Hippocampal formation (tissue), 2 donors: ENCODE measurements around the gene DLEC1.

Experiments
- DNase-seq, 2 donors: peaks; one replicate each; lab custom pipeline; 2025; lab: John Stamatoyannopoulos, UW

The DLEC1 gene

GRCh38 chr3:38039101-38039898 lies at the start of gene DLEC1:
Gene DLEC1 (plus strand): TSS chr3:38039208. CDS start chr3:38039226, 18 bp downstream.
- no peak for DNase-seq

DNA sequence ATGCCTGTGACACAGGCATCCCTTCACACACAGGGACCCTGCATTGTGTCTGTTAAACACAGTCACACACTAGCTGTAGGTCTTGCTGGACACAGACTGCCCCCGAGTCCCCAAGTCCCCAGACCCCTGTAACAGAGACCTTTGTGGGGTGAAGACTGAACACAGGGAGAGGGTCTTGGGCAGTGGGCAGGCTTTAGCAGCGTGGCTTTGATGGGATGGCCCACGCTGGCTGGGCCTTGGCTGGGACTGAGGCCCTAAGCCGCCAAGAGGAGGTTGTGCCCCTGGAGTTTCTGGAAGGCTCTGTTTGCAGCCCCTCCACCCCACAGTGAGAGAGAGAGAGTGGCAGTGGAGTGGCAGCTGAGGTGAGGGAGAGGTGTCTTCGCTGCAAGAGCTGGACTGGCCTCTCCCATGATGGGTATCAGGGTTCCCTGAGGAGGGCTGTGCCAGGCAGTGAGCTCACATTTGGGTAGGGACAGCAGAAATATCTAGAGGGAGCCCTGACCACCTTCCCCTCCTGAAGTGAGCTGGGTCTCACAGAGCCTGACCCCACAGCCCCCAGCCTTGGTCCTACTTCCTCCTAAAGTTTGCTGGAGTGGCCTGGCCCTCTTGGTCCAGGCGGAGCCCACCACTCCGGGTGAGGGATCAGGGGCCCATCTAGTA lies 49.1 kb upstream of the DLEC1 start:
- no peak for DNase-seq

DNA sequence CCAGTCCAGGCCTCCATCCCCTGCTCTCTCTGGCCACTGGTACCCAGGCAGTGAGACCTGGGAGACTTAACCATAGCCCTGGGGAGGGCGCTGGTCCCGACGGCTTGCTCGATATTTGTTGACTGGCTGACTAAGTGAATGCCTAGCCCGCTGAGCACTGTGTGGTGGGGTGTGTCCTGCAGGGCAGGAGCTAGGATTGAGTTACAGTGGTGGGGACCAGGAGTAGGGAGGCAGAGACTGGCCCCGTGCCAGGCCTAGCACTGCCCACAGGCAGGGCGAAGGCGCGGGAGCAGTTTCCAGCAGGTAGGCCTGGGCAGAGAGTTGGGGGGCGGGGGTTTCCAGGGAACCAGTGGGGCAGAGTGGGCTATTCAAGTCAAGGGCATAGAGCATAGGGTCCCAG lies 48.5 kb upstream of the DLEC1 start, which contains the start of gene VILL:
Gene VILL (plus strand): TSS at position 260 of the 400 bp plus-strand sequence. CDS start 2,887 bp downstream, outside the sequence.
- no peak for DNase-seq

DNA sequence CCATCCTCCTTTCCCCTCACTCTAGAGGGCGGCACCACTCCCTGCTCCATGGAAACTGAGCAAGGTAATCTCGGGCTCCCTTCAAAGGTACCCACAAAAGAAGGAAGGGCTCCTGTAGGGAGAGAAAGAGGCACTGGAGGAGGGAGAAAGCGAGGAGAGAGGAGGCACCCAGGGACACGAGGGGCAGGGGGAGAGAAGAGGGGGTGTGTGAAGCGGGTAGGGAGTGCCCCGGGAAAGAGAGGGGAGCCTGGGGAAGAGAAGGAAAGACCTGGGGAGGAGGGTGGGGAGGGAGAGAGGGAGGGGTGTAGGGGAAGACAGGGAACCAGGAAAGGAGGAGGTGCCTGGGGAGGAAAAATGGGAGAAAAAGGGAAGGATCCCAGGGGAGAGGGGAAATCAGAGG lies 47.9 kb upstream of the DLEC1 start:
- DNase-seq: no peak

DNA sequence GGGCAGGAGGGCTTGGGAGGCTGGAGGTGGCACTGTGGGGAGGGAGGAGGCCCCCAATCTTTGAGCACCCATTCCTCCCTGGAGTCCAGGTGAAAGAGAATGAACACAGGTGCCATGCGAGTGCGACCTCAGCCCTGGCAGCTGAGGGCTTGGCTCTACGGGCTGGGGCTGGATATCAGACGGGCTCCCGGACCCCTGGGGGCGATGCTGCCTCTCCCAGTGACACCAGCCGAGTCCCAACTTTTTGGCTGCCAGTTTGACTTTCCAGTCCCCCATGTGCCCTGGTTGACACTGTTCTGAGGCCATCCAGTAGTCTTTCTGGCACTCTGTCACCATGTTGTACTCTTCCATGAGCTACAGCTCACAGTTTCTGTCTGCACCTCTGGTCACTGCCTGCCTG lies 47.2 kb upstream of the DLEC1 start:
- no peak for DNase-seq

- no peak for DNase-seq
Observed at GRCh38 chr3:37992271-37993066, 46.5 kb upstream of the DLEC1 start.

DNA sequence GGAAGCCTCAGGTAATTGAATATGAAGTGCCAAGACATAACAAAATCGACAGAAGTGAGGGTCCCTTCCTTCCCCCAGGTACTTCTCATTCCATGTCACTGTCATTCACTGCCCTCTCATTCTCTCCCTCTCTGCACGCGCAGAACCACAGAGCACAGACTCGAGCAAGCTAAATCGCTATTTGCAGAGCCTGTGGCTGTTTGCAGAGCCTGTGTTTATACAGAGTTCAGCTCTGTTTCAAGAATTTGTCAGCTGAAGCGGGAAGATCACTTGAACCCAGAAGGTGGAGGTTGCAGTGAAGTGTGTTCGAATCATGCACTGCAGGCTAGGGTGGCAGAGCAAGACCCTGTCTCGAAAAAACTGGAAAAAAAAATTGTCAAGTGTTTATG lies 45.9 kb upstream of the DLEC1 start:
- no peak for DNase-seq

DNA sequence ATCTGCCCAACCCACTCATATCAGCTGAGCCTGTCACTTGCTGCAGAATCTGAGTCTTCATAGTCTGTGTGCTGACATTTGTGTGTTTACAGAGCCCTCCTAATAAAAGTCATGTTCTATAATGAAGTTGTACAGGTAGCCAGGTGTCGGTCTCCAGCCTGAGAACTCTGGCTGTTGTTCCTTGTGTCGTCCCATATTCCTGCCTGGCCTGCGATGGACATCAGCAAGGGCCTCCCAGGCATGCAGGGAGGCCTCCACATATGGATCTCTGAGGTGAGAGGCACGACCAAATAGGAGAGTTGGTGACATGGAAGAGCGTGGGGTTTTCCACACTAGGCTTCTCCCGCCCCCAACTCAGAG lies 45.6 kb upstream of the DLEC1 start:
- DNase-seq: no peak

DNA sequence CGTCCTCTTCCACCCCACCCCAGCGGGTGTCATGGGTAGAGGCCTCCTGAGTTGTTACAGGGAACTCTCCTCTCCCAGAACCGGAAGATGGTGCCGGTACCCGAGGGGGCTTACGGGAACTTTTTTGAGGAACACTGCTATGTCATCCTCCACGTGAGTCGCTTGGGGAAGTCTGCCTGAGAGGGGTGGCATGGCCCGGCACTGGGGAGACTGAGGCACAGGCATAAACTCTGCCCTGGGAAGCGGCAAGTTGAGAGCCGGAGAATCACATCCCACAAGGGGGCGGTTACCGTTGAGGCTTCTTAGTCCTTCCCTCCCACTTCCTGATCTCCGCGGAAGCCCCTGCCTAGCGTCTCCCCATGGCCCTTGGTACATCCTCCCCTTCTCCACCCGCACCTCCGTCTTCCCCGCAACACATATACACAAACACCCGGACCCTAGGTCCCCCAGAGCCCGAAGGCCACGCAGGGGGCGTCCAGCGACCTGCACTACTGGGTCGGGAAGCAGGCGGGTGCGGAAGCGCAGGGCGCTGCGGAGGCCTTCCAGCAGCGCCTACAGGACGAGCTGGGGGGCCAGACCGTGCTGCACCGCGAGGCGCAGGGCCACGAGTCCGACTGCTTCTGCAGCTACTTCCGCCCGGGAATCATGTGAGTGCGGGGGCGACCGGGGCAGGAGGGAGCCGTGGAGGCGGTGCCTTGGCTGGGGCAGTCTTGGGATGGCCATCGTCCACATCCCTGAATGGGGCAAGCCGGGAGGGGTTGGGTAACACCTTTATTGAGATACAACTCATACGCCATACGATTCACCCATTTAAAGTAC lies 45.0 kb upstream of the DLEC1 start:
- DNase-seq: peak in 1 of 2 donors; percentile 57

DNA sequence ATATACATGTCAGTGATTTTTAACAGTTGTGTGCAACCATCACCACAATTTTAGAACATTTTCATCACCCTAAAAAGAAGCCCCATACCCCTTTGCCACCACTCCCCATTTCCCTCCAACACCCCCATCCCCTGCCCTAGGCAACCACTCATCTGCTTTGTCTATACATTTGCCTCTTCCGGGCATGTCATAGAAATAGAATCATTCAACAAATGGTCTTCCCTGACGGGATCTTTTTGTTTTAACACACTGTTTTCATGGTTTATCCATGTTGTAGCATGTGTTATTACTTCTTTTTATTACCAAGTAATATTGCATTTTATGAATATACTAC lies 44.4 kb upstream of the DLEC1 start:
- DNase-seq: no peak

GRCh38 chr3:37995652-37996641 lies 43.1 kb upstream of the DLEC1 start:
- DNase-seq: no peak

- peak in 1 of 2 donors; percentile 25 for DNase-seq
Observed at GRCh38 chr3:37996785-37997301, 42.2 kb upstream of the DLEC1 start.

DNA sequence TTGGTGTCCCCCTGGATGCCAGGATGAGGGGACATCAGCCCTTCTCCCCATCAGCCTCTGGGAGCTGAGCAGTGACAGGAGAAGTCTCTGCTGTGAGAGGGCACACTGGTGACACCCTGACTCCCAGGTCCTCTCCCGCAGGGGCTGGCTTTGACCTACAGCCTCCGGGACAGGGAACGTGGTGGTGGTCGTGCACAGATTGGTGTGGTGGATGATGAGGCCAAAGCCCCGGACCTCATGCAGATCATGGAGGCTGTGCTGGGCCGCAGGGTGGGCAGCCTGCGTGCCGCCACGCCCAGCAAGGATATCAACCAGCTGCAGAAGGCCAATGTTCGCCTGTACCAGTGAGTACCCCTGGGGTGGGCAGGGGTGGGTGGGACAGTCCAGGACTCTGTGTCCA lies 41.7 kb upstream of the DLEC1 start:
- DNase-seq: no peak

DNA sequence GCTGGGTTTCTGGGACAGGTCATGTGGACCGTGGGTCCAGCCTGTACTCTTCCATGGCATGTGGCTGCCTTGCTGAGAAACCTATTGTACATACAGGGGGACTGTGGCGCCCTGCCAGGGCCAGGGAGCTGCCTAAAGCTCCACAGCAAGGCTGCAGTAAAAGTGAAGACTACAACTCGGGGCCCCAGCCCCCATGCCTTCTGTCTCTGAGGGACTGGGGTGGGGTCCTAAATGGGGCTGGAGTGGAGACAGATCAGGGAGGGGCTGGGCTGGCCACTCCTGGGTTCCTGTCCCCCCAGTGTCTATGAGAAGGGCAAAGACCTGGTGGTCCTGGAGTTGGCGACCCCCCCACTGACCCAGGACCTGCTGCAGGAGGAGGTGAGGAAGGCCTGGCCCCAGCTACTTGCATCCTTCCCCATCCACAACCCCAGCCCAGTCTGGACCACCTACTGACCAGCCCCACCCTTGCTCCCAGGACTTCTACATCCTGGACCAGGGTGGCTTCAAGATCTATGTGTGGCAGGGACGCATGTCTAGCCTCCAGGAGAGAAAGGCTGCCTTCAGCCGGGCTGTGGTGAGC lies 41.1 kb upstream of the DLEC1 start:
- DNase-seq: no peak

- DNase-seq: no peak
Observed at GRCh38 chr3:37999836-38000235, 39.2 kb upstream of the DLEC1 start.

DNA sequence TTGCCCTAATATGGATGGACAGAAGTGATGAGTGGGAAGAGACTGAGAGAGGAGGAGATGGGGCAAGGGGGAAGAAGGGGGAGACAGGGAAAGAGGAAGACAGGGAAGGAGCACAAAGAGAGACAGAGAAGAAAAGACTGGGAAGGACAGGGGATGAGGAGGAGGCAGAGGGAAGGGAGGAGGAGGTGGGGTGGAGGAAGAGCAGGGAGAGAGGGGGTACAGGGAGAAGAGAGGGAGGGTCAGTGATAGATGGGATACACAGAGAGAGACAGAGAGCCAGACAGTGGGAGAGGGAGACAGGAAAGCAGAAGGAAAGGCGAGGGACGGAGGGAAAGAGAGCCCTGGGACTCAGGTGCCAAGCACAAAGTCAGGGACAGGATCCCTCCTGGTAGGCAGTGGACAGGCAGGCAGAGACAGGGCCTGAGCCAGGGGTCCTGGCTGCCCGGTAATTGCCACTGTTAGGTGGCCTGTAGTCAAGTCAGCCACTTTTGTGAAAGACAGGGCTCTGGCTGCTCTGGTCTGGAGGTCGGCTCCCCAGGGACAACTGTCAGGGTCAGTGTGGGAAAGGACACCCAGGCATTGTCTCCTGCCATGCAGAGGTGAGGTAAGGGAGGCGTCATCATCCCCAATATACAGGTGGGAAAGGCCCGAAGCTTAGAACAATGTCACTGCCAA lies 38.6 kb upstream of the DLEC1 start:
- DNase-seq: no peak

DNA sequence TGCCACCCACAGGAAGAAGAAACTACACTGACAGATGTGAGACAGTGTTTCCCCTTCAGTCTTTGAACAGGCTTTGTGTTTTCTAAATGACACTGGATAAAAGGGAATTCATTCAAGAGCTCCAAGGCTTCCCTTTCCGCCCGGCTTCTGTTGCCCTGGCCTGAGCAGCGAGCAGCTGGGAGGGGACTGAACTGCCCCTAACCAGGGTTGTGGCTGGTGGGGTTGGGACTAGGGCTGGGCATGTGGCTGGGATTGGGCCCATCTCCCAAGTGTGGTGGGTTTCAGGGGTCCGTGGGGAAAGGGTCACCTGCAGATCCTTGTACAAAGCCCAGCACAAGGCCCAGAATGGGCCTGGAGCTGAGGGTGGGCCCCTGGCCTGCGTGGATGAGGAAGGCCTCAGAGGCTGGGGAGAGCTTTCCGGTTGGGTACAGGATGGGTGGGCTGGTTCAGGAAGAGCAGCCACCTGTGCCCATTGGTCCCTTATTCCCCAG lies 38.0 kb upstream of the DLEC1 start:
- DNase-seq: peak in 1 of 2 donors; percentile 49

GRCh38 chr3:38001456-38002081 lies 37.4 kb upstream of the DLEC1 start:
- DNase-seq: no peak
